GM19351 (cell line): ENCODE results near the gene APH1B.

Source experiments
- ATAC-seq: cut with Tn5 transposase; IDR thresholded peaks from one replicate; pipeline ENCODE4 v1.9.1; 2021; ENCODE audit warnings: mild to moderate bottlenecking, moderate library complexity; ENCODE audit not compliant: unreplicated experiment

APH1B gene

DNA sequence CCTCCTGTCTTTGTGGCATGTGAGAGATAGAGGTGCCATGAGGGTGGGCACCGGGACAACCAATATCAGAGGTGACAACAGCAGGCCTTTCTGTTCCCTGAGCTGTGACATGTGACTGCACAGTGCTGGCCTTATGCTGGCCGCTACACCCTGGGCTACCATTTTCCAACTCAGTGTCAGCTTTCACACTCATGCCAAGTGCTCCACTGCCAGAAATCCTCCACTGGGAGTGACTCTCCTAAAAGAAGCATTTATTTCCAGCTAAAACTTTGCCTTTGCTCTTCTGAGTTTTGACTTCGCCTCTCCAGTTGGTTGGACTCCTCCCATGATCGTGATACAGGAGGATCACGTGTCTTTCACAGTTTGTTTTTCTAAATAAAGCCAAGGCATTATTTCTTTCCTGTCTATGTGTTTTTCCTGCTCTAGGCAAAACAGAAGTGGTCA lies 72.8 kb downstream of the APH1B start:
- ATAC-seq = no peak

DNA sequence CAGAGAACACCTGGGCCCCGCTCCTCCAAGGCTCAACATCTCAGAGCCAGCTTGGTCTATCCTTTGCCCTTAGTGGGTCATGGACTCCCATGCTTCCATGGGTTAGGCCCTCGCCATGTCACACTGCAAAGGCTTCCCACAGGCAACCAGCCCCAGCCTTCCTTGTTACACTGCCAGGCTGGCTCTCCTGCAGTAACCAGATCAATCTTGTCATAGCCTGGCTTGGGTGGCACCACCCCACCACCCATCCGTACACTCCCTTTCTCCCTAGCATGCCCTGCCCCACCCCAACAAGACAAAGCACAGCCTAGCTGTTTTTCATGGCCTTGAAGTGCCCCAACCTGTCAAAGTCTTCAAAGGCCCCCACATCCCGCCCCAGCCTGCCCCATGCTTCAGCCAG lies 73.8 kb downstream of the APH1B start:
- no peak for ATAC-seq

- no peak for ATAC-seq
Observed at GRCh38 chr15:63352808-63353207, 75.4 kb downstream of the APH1B start.

- ATAC-seq = no peak
Observed at GRCh38 chr15:63353261-63353660, 75.9 kb downstream of the APH1B start.

GRCh38 chr15:63353887-63354286 lies 76.5 kb downstream of the APH1B start:
- ATAC-seq = no peak

- ATAC-seq = no peak
Observed at GRCh38 chr15:63354821-63355650, 77.6 kb downstream of the APH1B start.

DNA sequence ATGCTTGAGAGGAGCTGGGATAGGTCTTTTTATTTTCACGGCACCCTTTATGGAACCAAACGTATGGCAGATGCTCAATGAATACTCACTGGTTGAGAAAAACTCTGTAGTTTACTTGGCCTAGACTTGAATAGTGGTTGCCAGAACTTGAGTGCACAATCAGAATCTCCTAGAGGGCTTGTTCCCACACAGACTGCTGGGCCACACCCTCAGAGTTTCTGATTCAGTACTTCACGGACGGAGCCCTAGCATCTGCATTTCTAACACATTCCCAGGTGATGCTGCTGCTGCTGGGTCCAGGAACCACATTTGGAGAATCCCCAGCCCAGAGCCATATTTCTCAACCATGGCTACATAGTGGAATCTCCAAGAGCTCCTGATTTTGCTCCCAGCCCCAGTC lies 79.7 kb downstream of the APH1B start:
- no peak for ATAC-seq

DNA sequence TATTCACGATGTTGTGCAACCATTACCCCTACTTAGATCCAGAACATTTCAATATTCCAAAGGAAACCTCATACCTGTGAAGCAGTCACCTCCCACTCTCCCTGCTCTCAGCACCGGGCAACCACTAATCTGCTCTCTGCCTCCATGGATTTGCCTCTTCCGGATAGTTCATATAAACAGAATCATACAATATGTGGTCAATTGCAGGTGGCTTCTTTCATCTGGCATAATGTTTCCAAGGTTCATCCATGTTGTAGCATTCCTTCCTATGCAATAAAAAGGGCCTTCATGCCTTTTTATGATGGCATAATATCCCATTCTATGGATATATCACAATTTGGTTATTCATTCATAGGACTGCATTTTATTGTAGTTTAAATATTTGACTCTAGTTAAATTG lies 80.3 kb downstream of the APH1B start:
- ATAC-seq = no peak

GRCh38 chr15:63358241-63359029 lies 81.0 kb downstream of the APH1B start:
- no peak for ATAC-seq
